GM12874 (cell line): Measurements from ENCODE around the gene COL28A1.

Experiments used
- CTCF ChIP-seq: IDR thresholded peaks from 2 replicates; pipeline ENCODE4 v1.5.1; 2011; ENCODE audit warnings: low read depth, mild to moderate bottlenecking, control low read depth, low read length, moderate library complexity; ENCODE audit not compliant: insufficient read depth

The COL28A1 gene

GRCh38 chr7:7375538-7375937, 160.1 kb downstream of the COL28A1 start:
- no peak for TF ChIP-seq CTCF

- no peak for TF ChIP-seq CTCF
These were observed 165.6 kb downstream of the COL28A1 start for GRCh38 chr7:7370076-7370475.

- TF ChIP-seq CTCF, result no peak
These were observed 166.5 kb downstream of the COL28A1 start for GRCh38 chr7:7369134-7369533.

- TF ChIP-seq CTCF, result no peak
These were observed 181.0 kb downstream of the COL28A1 start for GRCh38 chr7:7354674-7355073.

GRCh38 chr7:7352845-7353244, 182.8 kb downstream of the COL28A1 start:
- no peak for TF ChIP-seq CTCF

- TF ChIP-seq CTCF, result no peak
These were observed 183.8 kb downstream of the COL28A1 start for GRCh38 chr7:7351832-7352231.

GRCh38 chr7:7351156-7351555, 184.5 kb downstream of the COL28A1 start:
- TF ChIP-seq CTCF, result no peak

GRCh38 chr7:7349156-7349555, 186.5 kb downstream of the COL28A1 start:
- no peak for TF ChIP-seq CTCF
